ENCODE data around the gene MSANTD7. TPM values are rescaled to one million over a fixed set of nuclear protein-coding genes. Genes with fewer than 3 reads are reported as not detected.

MSANTD7 gene
- total RNA-seq, 1 donor = 22.4 TPM

- DNase-seq (ENCODE audit: insufficient read length, low spot score, missing footprints) = no peak
- no peak for TF ChIP-seq CTCF (IDR thresholded peaks at IDR 0.05; ENCODE audit: extremely low read depth, low read depth, low read length)
- H3K9me3 ChIP-seq (ENCODE audit: low read depth, low read length) = no peaks in the 10 kb centered on the region
- H3K27ac ChIP-seq (ENCODE audit: low read depth, low read length) = no peak overlapping the region
- H4K20me1 ChIP-seq (ENCODE audit: insufficient read depth, low read length) = peaks cover 4% of the 10 kb centered on the region
- no peak overlapping the region for H3K4me3 ChIP-seq (ENCODE audit: insufficient read depth, low read length)
- H3K4me2 ChIP-seq (ENCODE audit: insufficient read depth, low read length) = no peak overlapping the region
- peaks cover 47% of the 10 kb centered on the region for H3K36me3 ChIP-seq (ENCODE audit: insufficient read depth, low read length)
- H3K4me1 ChIP-seq (ENCODE audit: insufficient read depth, low read length) = peaks cover 4% of the 10 kb centered on the region
- H3K79me2 ChIP-seq (ENCODE audit: insufficient read depth, low read length) = peaks cover 53% of the 10 kb centered on the region
- H3K27me3 ChIP-seq (ENCODE audit: insufficient read depth, low read length) = no peaks in the 10 kb centered on the region
- no peak overlapping the region for H2AFZ ChIP-seq (ENCODE audit: low read length)
Observed at GRCh38 chr10:14843327-14843988, 5.4 kb downstream of the MSANTD7 start.

- peaks cover 52% of the 10 kb centered on the region for H3K36me3 ChIP-seq (ENCODE audit: insufficient read depth, low read length)
- H4K20me1 ChIP-seq (ENCODE audit: insufficient read depth, low read length) = no peaks in the 10 kb centered on the region
- H3K4me1 ChIP-seq (ENCODE audit: insufficient read depth, low read length) = no peaks in the 10 kb centered on the region
- H3K9me3 ChIP-seq (ENCODE audit: low read depth, low read length) = no peaks in the 10 kb centered on the region
- TF ChIP-seq CTCF (IDR thresholded peaks at IDR 0.05; ENCODE audit: extremely low read depth, low read depth, low read length) = no peak
- DNase-seq (ENCODE audit: insufficient read length, low spot score, missing footprints) = no peak
- H3K79me2 ChIP-seq (ENCODE audit: insufficient read depth, low read length) = peaks cover 39% of the 10 kb centered on the region
- H3K27ac ChIP-seq (ENCODE audit: low read depth, low read length) = no peak overlapping the region
- no peak overlapping the region for H3K4me3 ChIP-seq (ENCODE audit: insufficient read depth, low read length)
- H2AFZ ChIP-seq (ENCODE audit: low read length) = no peak overlapping the region
- no peaks in the 10 kb centered on the region for H3K27me3 ChIP-seq (ENCODE audit: insufficient read depth, low read length)
- H3K4me2 ChIP-seq (ENCODE audit: insufficient read depth, low read length) = no peak overlapping the region
Observed at GRCh38 chr10:14844948-14845347, 6.8 kb downstream of the MSANTD7 start.

GRCh38 chr10:14852236-14852635 lies 14.1 kb downstream of the MSANTD7 start:
- peaks cover 11% of the 10 kb centered on the region for H3K36me3 ChIP-seq (ENCODE audit: insufficient read depth, low read length)
- TF ChIP-seq CTCF (IDR thresholded peaks at IDR 0.05; ENCODE audit: extremely low read depth, low read depth, low read length) = no peak

GRCh38 chr10:14855453-14855852 lies 17.3 kb downstream of the MSANTD7 start:
- Histone ChIP-seq H2AFZ (ENCODE audit: low read length) (no peak overlapping the region), H4K20me1 (ENCODE audit: insufficient read depth, low read length) (no peaks in the 10 kb centered on the region), H3K27ac (ENCODE audit: low read depth, low read length) (no peak overlapping the region), H3K4me1 (ENCODE audit: insufficient read depth, low read length) (no peaks in the 10 kb centered on the region), H3K4me2 (ENCODE audit: insufficient read depth, low read length) (no peak overlapping the region), H3K4me3 (ENCODE audit: insufficient read depth, low read length) (no peak overlapping the region), H3K36me3 (ENCODE audit: insufficient read depth, low read length) (peaks cover 7% of the 10 kb centered on the region), H3K27me3 (ENCODE audit: insufficient read depth, low read length) (no peaks in the 10 kb centered on the region), H3K9me3 (ENCODE audit: low read depth, low read length) (no peaks in the 10 kb centered on the region), H3K79me2 (ENCODE audit: insufficient read depth, low read length) (no peaks in the 10 kb centered on the region)
- DNase-seq (ENCODE audit: insufficient read length, low spot score, missing footprints) = no peak
- no peak for TF ChIP-seq CTCF (IDR thresholded peaks at IDR 0.05; ENCODE audit: extremely low read depth, low read depth, low read length)

More at GRCh38 chr10:14852236-14852635, 14.1 kb downstream of the MSANTD7 start:
- no peaks in the 10 kb centered on the region for H3K4me1 ChIP-seq (ENCODE audit: insufficient read depth, low read length)
- H3K4me3 ChIP-seq (ENCODE audit: insufficient read depth, low read length) = no peak overlapping the region
- H2AFZ ChIP-seq (ENCODE audit: low read length) = no peak overlapping the region
- H3K79me2 ChIP-seq (ENCODE audit: insufficient read depth, low read length) = no peaks in the 10 kb centered on the region
- no peaks in the 10 kb centered on the region for H3K27me3 ChIP-seq (ENCODE audit: insufficient read depth, low read length)
- H4K20me1 ChIP-seq (ENCODE audit: insufficient read depth, low read length) = no peaks in the 10 kb centered on the region
- H3K9me3 ChIP-seq (ENCODE audit: low read depth, low read length) = no peaks in the 10 kb centered on the region
- no peak overlapping the region for H3K27ac ChIP-seq (ENCODE audit: low read depth, low read length)
- no peak overlapping the region for H3K4me2 ChIP-seq (ENCODE audit: insufficient read depth, low read length)
- no peak for DNase-seq (ENCODE audit: insufficient read length, low spot score, missing footprints)

Data from osteoblast (primary cell).